Activated CD4-positive, alpha-beta T cell treated with anti-CD3 and anti-CD28 coated beads, Interleukin-2, amount 50 U/mL, for 1 hour (primary cell): Measurements from ENCODE around the gene HTR1D.

Experiments
- DNase-seq: peaks from one replicate; pipeline ENCODE4 v3.0.0-alpha.2; 2020

Gene HTR1D

DNA sequence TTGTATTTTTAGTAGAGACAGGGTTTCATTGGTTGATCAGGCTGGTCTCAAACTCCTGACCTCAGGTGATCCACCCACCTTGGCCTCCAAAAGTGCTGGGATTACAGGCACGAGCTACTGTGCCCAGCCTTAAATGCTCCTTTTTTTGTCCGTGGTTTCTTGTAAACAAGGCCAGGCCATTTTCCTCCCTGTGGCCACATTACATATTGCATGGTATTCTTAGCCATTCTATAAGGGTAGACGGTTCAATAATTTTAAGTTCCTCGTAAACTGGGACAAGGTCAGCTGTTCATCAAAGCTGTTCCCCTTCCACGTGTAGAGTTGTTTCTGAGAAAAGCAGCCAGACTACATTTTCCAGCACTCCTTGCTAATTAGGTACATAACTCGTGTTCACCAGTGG lies 38.4 kb downstream of the HTR1D start:
- no peak for DNase-seq

DNA sequence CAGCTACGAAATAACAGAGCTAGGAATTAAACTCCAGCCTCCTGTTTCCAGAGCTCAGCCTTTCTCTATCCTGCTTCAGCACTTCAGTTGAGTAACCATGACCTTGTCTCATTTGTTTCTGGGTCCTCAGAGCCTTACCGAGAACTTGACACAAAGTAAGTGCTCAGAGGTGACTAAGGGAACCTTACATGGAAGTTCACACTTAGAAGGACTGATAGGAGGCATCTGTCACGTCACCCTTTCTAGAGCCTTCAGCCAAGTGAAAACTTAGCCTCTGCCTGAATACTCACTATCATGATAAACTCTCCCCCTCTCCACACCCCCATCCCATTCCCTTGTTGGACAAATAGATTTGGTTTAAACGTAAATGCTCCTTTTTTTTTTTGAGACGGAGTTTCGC lies 38.9 kb downstream of the HTR1D start:
- no peak for DNase-seq

DNA sequence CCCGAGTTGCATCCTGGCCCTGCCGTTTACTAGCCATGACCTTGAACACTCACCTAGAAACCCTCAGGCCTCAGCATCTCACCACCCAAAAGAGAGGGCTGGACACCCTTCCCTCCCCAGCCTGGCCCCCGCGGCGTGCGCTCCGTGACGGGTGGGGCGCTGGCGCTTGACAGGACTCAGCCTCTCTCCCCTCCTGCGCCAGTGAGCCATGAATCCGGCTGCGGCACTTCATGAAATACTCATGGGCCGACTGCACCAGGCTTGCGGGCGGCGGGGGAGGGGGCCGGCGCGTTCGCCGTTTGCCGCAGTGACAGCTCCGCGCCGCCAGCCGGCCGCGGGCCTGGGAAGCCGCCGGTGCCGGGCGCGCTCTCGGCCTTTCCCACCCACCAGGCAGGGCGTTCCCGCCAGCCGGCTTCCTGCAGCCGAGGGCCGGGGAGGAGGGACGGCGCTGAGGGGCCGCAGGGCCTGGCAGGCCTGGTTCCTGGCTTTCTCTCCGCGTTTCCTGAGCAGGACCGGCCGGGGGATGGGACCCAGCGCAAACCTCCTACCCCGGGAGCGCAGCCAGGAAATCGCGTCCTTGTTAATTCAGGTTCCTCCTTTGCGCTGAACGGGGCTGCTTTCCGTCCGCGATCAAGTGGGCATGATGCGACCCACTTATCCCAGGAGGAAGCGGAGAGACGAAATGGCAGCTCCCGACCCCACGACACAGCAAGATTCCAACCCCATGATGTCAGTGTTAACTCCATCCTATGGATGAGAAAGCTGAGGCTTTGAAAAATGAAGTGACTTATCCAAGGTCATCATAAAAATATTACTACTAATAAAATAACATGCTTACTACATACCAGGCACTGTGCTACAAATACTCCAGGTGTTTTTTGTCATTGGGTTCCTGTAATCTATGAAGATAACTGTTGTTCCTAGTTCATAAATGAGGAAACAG lies 39.6 kb downstream of the HTR1D start:
- DNase-seq, result peak; percentile 49

DNA sequence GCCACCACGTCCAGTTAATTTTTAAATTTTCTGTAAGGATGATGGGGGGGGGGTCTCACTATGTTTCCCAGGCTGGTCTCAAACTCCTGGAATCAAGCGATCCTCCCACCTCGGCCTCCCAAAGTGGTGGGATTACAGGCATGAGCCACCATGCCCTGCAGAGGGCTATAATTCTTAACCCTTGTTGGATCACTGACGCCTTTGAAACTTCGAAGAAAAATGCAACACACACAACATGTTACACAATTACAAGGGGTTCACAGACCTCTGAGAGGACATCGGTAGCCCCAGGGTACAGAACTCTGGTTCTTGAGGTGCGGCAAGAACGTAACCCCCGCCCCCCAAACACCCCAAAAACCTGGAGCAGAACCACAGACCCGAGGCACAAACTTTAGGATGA lies 40.3 kb downstream of the HTR1D start:
- DNase-seq, result no peak

DNA sequence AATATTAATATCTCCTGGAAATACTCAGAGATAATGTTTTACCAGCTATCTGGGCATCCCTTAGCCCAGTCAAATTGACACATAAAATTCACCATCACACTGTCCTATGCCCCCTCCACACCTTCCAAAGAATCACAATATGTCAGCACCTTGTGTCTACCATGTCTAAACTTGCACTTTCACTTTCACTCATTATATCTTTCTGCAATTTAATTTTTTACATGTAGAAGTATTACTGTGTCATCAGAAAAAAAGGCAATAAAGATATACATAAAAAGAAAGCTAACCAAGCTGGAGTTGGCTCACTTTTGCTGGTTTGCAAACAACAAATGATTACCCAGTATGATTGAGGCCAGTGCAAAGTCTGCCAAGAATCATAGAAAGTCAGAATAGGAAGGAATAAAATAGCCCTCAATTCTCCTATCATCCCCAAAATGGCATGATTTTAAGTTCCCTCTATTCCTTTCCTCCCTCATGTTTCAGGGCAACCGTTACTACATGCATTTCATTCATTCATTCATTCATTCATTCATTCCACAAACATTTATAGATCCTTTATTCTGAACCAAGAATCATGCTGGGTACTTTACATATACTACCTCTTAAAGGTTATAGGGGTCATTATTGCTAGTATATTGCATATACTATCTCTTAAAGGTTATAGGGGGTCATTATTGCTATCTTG lies 42.7 kb downstream of the HTR1D start:
- no peak for DNase-seq

DNA sequence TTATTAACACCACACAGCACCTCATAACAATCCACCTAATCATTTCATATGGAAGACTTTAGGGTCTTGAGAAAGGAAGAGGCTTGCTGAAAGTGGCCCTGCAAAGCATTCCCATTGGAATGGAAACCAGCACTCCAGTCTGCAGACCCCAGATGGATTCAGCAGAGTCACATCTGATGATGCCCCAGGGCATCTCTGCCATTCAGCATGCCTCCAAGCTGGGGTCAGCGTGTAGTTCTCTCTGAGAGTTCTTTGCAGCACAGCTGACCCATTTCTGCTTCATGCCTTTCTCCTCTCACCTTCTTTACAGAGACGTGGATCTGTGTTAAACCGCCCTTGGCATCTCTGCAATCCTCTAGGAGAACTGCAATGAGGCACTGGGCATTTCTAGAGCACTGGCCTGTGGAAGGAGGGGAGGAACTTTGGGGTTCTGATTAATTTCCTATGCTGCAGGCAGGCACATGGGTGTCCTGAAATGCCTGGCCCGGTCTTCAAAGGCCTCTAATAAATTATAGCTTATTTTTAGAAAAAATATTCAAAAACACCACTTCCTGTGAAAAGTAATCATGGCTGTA lies 46.0 kb downstream of the HTR1D start:
- DNase-seq, result no peak

DNA sequence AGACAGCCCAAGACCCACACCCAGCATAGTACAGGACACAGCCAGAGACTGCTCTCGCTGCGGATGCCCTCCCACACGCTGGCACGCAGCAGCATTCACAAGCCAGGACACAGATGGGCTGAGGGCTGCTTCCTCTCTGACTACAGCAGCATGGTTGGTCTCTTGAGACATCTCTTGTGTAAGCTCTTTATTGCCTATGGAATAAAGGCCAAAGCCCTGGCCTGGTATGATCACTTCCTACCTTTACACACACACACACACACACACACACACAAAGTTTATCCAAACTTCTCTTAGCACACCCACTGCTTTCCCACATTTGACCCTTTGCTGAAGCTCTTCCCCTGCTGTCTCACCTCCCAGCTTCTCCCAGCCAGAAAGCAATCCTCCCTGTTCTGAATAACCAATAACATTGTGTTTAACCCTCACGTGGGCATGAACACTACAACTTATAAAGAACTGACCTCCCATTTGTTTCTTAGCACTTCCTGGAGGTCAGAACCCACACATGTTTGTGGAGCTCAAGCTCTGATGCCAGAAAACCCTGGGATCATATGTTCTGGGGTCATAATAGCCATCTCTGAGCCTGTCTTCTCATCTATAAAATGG lies 47.5 kb downstream of the HTR1D start:
- no peak for DNase-seq

DNA sequence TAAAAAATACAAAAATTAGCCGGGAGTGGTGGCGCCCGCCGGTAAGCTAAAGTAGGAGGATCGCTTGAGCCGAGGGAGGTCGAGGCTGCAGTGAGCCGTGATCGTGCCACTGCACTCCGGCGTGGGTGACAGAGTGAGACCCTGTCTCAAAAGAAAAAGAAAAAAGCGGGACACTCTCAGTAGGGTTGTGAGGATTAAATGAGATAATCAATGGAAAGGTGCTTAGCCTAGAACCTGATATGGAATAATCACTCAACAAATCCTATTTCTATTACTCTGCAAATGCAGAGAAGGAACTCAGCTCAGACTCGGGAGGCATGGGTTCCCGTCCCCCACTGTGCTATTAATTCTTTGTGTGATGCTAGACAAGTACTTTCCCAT lies 48.1 kb downstream of the HTR1D start:
- no peak for DNase-seq

DNA sequence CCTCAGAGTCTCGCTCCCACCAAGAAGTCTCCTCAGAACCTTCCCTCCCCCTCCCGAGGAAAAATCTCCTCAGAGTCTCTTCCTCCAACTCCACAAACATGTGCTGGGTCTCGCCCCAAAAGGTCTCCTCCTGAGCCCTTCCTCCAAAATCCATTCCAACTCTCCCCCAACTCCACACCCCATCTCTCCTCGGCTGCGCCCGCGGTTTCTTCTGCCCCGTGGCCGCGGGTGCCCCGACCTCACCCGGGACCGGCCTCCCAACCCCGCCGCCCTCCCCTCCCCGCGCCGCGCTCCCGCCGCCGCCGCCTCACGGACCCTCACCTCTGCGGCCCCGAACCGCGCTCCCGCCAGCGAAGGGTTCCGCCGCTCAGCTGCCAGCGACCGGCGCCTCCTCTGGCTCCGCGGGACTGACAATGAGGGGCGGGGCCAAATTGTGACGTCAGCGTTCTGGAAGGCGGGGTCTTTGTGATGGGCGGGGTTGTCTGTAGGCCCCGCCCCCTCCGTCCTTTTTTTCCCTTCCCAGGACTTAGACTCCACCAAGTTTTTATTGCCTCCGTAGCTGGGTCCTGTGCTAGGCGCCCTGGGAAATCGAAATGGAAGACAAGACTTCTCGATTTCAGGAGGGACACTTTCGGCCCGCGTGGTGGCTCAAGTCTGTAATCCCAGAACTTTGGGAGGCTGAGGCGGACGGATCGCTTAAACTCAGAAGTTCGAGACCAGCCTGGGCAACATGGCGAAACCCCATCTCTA lies 48.7 kb downstream of the HTR1D start, which contains the start of gene LUZP1:
LUZP1 (minus strand) TSS at position 412 of the 750 bp plus-strand sequence.
- DNase-seq, result peak; percentile 88

DNA sequence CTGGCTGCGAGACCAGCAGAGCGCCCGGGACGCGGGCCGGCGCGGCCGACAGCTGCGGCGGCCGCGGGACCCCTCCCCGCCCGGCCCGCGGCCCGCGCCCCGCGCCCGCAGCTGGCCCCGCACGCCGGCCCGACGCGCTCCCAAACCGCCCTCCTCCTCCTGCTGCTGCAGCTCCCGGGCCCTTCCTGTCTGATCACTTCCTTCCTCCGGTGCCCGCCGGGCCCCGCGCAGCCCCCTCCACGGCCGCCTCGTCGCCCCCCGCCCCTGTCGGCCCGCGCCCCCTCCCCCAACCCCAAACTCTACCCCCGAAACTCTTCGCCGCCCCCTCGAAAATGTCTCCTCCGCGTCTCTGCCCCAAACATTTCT lies 49.2 kb downstream of the HTR1D start:
- peak; percentile 13 for DNase-seq

DNA sequence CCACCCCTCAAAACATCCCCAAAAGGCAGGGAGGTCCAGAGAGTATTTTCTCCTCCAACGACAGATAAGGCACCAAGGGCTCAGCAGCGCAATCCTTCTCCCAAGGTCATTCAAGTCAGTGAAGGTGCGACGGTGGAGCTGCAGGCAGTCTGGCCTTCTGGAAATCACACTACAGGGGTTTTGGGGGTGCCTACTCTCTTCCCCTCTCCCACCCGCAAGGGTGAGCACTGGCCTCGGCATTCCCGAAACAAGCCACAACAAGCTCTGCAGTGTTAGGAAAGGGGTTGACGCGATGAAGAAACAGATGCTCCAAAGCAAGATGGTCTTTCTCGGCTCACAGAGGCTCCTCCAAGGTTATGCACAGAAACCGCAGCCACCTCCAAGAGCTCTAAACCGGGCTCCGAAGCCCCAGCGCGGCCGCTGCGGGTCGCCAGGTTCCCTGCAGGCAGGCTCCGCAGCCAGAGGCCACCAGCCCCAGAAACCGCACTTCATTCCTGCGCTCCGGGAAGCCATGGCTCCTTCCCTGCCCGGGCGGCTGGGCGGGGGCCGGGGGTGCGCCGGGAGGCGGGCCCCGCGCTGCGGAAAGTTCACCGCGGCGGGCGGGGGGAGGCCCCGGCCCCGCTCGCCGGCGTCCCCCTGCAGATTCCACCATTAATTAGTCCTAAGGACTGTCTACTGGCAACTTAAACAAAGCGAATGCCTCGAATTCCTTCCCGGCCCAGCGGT lies 49.8 kb downstream of the HTR1D start:
- peak; percentile 36 for DNase-seq

DNA sequence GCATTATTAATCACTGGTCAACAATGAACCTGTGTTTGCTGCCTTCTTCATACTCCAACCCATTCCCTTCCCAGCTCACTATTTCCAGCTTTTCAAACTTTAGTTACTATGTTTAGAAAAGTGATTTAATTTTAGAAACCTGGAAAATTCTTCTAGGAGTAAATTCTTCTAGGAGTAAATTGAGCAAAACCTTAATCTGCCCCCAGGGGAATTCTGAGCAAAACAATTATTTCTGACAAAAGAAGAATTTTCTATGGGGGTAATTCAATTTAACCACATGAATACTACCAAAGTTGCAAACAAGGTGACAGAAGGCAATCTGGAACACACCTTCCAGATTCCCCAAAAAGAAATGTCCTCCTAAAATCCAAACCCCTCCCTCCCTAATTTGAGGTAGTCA lies 50.4 kb downstream of the HTR1D start:
- no peak for DNase-seq

DNA sequence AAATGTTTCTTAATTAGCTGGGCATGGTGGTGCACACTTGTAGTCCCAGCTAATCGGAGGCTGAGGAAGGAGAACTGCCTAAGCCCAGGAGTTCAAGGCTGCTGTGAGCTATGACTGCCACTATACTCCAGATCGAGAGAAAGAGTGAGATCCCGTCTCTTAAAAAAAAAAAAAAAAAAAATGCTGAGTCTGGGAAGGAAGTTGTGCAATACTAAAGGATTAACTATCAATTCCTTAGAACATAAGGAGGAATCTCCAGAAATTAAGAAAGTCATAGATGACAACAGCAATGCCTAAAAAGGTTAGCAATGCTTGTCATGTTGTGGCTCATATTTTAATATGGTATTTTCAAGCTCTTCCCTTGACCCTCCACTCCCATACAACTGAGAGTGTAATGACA lies 53.9 kb downstream of the HTR1D start:
- DNase-seq, result no peak

DNA sequence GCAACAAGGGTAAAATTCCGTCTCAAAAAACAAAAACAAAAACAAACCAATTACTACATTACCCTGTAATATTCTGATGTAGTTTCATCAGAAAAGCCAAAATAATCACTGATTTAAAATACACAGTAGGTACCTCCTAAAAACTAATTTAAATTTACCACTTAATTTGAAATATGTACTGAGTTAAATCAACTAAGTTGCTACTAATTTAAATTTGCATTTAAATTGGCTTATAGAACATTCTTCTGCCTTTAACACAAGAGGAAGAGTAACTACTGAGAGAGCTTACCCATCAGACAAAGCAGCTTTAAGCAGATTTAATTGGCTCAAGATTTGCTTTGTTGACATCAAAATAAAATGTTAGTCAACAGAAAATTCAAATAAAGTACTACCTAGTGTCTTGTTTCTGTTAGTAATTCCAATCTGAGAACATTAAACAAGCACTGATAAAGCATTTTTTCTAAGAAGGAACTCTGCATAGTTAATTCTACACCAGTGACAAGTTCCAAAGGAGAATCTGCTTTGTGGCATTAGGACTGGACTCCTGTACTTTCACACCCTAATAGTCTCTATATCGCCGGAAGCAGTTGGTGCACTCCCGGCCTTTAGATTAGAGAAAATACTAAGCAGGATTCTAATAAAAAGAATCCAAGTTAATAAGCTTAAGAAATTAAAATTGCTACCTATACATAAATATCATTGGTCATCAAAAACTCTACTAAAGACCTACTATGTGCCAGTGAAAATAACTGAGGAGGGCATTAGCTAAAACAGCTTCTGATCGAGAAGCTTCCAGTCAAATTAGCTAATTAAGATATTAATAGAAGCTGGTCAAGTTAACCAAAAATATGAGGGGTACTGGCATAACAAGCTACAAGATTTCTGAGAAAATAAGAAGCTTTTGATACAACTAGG lies 57.1 kb downstream of the HTR1D start:
- no peak for DNase-seq

DNA sequence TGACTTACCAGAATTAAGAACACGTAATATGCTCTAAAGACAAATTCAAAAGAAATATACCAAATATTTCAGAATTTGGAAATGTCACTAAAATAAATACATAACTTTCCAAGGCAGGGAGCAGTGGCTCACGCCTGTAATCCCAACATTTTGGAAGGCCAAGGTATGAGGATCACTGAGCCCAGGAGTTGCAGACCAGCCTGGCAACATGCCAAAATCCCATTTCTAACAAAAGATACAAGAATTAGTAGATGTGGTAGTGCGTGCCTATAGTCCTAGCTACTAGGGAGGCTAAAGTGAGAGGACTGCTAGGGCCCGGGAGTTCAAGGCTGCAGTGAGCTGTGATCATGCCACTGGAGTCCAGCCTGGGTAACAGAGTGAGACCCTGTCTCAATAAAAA lies 60.4 kb downstream of the HTR1D start:
- DNase-seq, result no peak

DNA sequence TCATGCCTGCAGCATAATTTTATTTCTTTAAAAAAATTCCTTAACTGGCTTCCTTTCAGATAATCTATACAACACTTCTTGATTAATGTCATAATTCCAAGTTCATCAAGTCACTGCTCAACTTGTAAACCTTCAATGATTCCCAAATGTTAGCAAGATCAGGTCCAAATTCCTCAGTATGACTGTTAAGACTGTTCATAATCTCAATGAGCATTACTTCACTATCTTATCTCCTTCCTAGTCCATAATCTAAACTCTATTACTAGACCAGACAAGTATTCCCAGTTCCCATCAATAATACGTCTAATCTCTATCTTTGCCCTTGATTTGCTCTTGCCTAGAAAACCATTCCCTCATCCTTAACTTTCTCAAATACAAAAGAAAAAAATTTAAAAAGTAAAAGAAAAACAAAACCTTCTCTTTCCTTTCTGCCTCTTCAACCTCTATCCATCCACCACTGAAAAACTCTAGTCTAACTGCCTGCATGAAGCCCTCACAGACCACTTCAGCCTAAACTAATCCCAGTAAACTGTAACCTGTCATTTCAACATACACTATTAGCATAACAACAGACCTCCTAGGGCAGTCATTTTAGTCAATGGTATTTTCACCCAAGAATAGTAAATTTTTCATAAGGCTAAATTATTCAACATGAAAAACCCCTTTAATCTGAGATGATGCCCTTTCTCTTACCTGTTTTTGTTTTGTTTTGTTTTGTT lies 64.2 kb downstream of the HTR1D start:
- DNase-seq, result no peak

DNA sequence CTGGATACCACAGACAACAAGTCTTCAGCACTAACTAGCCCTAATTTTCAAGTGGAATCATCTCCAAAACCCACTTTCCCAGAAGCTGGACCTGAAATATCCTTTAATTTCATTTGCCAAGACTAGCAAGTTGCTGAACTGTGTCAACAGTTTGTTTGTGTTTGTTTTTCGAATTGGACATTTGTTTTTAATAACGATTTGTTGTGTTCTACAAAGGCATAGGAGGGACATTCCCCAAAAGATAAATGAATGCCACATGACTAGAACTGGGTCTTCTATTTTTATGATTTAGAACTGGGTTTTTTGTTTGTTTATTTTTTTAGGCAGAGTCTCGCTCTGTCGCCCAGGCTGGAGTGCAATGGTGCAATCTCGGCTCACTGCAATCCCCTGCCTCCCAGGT lies 66.6 kb downstream of the HTR1D start:
- DNase-seq, result no peak

DNA sequence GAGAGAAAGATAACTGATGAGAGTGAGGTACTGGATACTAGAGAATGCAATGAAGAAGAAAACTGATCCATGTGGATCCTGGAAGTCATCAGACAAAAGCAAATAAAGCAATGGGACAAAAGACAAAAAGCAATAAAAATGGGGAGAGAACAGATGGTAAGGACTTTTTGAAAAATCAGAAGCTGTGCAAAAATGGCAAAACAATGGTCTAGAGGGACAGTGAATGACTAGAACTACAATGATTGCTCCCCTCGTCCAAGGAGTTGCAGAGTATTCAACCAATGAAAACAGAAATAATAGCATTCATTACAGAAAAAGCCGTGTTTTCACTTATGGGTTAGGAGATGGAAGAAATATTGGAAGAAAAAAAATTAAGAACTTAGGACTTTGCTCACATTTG lies 67.2 kb downstream of the HTR1D start:
- DNase-seq, result no peak

DNA sequence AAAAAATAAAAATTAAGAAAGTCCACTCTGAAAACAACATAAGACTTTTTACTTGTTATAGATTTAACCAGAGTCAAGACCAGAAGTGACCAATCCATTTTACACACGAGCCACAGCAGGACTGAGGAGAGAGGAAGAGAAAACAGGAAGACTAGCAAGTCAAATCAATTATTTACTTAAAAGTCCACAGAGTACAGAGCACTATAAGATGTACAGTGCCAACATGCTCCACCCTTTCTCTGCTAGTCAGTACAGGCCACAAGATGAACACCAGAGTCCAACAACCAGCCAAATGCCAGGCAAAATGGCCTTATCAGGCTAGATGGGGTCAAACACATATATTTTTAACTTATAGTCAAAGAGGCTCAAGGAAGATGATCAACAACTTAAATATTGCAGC lies 68.2 kb downstream of the HTR1D start:
- DNase-seq, result no peak

DNA sequence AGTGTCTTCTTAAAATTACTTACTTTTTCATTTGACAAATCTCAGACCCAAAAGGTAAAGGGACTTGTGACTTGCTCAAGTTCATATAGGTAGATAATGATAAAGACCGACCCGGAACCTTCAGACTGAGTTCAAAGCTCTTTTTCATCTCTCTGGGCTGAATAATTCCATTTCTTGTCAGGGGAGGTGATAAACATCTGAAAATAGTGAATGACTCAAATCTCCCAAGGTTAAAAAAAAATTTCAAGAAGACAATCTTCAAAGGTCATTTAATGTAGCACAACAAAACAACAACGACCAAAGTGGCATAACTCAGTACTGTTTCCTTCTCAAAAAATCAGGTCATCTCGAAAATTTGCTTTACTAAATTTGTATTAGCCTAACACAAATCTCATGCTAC lies 69.2 kb downstream of the HTR1D start:
- DNase-seq, result no peak
